ENCODE data around the gene SYNRG. TPM values are rescaled to one million over a fixed set of nuclear protein-coding genes. Genes with fewer than 3 reads are reported as not detected.

SYNRG gene
- total and polyA plus RNA-seq, 4 donors, result 5.9 to 67.4 (median 22.3) TPM

DNA sequence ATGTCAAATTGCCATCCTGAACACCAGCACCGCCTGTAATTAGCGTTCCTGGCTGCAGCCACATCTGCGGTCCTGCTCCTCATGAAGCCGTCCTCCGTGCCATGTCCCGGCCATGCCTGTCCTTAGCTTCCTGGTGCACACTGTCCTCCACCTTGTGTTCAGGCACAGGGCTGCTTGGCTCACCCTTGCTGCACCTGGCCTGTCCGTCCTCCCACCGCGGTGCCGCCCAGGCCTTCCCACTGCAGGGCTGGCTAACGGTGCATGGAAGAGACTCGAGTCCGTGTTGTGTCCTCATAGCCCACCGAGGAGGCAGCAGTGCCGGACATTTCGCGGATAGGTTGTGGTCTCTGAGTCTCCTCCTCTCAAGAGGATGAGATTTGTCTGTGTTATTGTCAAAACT, 99.2 kb downstream of the SYNRG start:
- no peak overlapping the region for H3K27ac ChIP-seq (ENCODE audit: low read depth in 1 of 2, low read length in 1 of 2)
- H3K9ac ChIP-seq (ENCODE audit: insufficient read depth in 1 of 2, low read length in 2 of 2), result no peak overlapping the region
- DNase-seq, result no peak
- no peak for TF ChIP-seq CTCF (IDR thresholded peaks at IDR 0.05; ENCODE audit: control extremely low read depth, extremely low read depth)
- peaks cover 0 to 14% (median 4%) of the 10 kb centered on the region in 4 donors for H3K36me3 ChIP-seq (ENCODE audit: control insufficient read depth in 4 of 4, insufficient read depth in 4 of 4, low read length in 4 of 4)
- ATAC-seq (ENCODE audit: insufficient read depth, low FRiP score), result no peak
- no peak overlapping the region for H3K4me3 ChIP-seq
- 94 to 95% methylated on average over 17 of the region's 17 CpGs for WGBS, 2 donors
- peaks cover 0 to 2% (median 0%) of the 10 kb centered on the region in 5 donors for H3K4me1 ChIP-seq (ENCODE audit: control insufficient read depth in 5 of 5, insufficient read depth in 5 of 5, low read length in 5 of 5)
- H3K27me3 ChIP-seq (ENCODE audit: control insufficient read depth in 3 of 3, insufficient read depth in 3 of 3, low read length in 2 of 3), result no peaks in the 10 kb centered on the region
- no peaks in the 10 kb centered on the region for H3K9me3 ChIP-seq (ENCODE audit: control insufficient read depth in 4 of 4, insufficient read depth in 3 of 4, low read length in 3 of 4)

GRCh38 chr17:37507111-37507510, 102.1 kb downstream of the SYNRG start:
- peaks cover 0 to 2% (median 0%) of the 10 kb centered on the region in 5 donors for H3K4me1 ChIP-seq (ENCODE audit: control insufficient read depth in 5 of 5, insufficient read depth in 5 of 5, low read length in 5 of 5)
- no peak for DNase-seq
- 93 to 95% methylated on average over 9 of the region's 9 CpGs for WGBS, 2 donors
- no peaks in the 10 kb centered on the region for H3K27me3 ChIP-seq (ENCODE audit: control insufficient read depth in 3 of 3, insufficient read depth in 3 of 3, low read length in 2 of 3)
- H3K27ac ChIP-seq (ENCODE audit: low read depth in 1 of 2, low read length in 1 of 2), result no peak overlapping the region
- no peak overlapping the region for H3K9ac ChIP-seq (ENCODE audit: insufficient read depth in 1 of 2, low read length in 2 of 2)
- H3K36me3 ChIP-seq (ENCODE audit: control insufficient read depth in 4 of 4, insufficient read depth in 4 of 4, low read length in 4 of 4), result peaks cover 0 to 2% (median under 1%) of the 10 kb centered on the region in 4 donors
- no peak overlapping the region for H3K4me3 ChIP-seq
- ATAC-seq (ENCODE audit: insufficient read depth, low FRiP score), result no peak
- H3K9me3 ChIP-seq (ENCODE audit: control insufficient read depth in 4 of 4, insufficient read depth in 3 of 4, low read length in 3 of 4), result no peaks in the 10 kb centered on the region
- TF ChIP-seq CTCF (IDR thresholded peaks at IDR 0.05; ENCODE audit: control extremely low read depth, extremely low read depth), result no peak

GRCh38 chr17:37506678-37507077, 102.5 kb downstream of the SYNRG start:
- H3K4me3 ChIP-seq, result no peak overlapping the region
- no peak for ATAC-seq (ENCODE audit: insufficient read depth, low FRiP score)
- H3K4me1 ChIP-seq (ENCODE audit: control insufficient read depth in 5 of 5, insufficient read depth in 5 of 5, low read length in 5 of 5), result peaks cover 0 to 2% (median 0%) of the 10 kb centered on the region in 5 donors
- H3K9ac ChIP-seq (ENCODE audit: insufficient read depth in 1 of 2, low read length in 2 of 2), result no peak overlapping the region
- no peaks in the 10 kb centered on the region for H3K36me3 ChIP-seq (ENCODE audit: control insufficient read depth in 4 of 4, insufficient read depth in 4 of 4, low read length in 4 of 4)
- H3K27ac ChIP-seq (ENCODE audit: low read depth in 1 of 2, low read length in 1 of 2), result no peak overlapping the region
- DNase-seq, result no peak
- 78 to 81% methylated on average over 10 of the region's 10 CpGs for whole genome bisulfite sequencing, 2 donors
- no peak for TF ChIP-seq CTCF (IDR thresholded peaks at IDR 0.05; ENCODE audit: control extremely low read depth, extremely low read depth)
- no peaks in the 10 kb centered on the region for H3K9me3 ChIP-seq (ENCODE audit: control insufficient read depth in 4 of 4, insufficient read depth in 3 of 4, low read length in 3 of 4)
- no peaks in the 10 kb centered on the region for H3K27me3 ChIP-seq (ENCODE audit: control insufficient read depth in 3 of 3, insufficient read depth in 3 of 3, low read length in 2 of 3)

GRCh38 chr17:37505333-37505732, 103.9 kb downstream of the SYNRG start:
- TF ChIP-seq CTCF (IDR thresholded peaks at IDR 0.05; ENCODE audit: control extremely low read depth, extremely low read depth), result no peak
- H3K9ac ChIP-seq (ENCODE audit: insufficient read depth in 1 of 2, low read length in 2 of 2), result no peak overlapping the region
- ATAC-seq (ENCODE audit: insufficient read depth, low FRiP score) (no peak), DNase-seq (no peak)
- no peaks in the 10 kb centered on the region for H3K4me1 ChIP-seq (ENCODE audit: control insufficient read depth in 5 of 5, insufficient read depth in 5 of 5, low read length in 5 of 5)
- 88% methylated on average over 3 of the region's 3 CpGs for WGBS, 2 donors
- no peaks in the 10 kb centered on the region for H3K36me3 ChIP-seq (ENCODE audit: control insufficient read depth in 4 of 4, insufficient read depth in 4 of 4, low read length in 4 of 4)
- no peaks in the 10 kb centered on the region for H3K9me3 ChIP-seq (ENCODE audit: control insufficient read depth in 4 of 4, insufficient read depth in 3 of 4, low read length in 3 of 4)
- no peak overlapping the region for H3K27ac ChIP-seq (ENCODE audit: low read depth in 1 of 2, low read length in 1 of 2)
- H3K4me3 ChIP-seq, result no peak overlapping the region
- H3K27me3 ChIP-seq (ENCODE audit: control insufficient read depth in 3 of 3, insufficient read depth in 3 of 3, low read length in 2 of 3), result no peaks in the 10 kb centered on the region

All from lung (tissue), 12 donors.